ENCODE data around the gene MBD4.

The MBD4 gene

DNA sequence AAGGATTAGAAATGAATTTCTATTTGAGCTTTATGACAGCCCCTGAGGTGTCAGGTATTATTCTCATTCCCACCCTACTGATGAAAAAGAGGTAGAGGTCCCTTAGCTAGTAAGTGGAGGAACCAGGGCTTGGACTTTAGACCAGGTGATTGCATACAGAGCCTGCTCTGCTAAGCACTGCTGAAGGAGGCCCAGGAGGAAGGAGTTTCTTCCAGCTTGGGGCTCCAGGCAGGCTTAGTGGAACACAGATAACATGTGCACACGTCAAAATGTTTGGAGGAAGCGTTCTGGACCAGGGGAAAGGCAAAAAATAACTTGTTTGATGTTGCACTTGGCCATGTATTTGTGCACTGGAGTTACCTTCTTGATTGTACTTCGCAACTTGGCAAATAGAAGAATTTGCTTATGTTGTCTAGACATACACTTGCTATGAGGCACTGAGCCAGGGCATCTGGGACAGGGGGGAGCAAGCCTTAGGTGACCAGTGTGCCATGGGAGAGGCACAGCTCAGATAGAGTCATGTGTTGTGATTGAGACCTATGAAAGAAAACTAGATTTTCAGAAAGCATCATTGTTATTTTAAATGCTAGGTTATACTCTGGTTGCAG, 22.7 kb upstream of the MBD4 start:
- TF ChIP-seq, protein P1, sequence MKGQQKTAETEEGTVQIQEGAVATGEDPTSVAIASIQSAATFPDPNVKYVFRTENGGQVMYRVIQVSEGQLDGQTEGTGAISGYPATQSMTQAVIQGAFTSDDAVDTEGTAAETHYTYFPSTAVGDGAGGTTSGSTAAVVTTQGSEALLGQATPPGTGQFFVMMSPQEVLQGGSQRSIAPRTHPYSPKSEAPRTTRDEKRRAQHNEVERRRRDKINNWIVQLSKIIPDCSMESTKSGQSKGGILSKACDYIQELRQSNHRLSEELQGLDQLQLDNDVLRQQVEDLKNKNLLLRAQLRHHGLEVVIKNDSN (IDR thresholded peaks at IDR 0.05): no peak
- no peak for TF ChIP-seq TEAD4 (IDR thresholded peaks at IDR 0.05)
- no peak for TF ChIP-seq TAF1 (IDR thresholded peaks at IDR 0.05; ENCODE audit: low read depth)
- TF ChIP-seq TCF12 (IDR thresholded peaks at IDR 0.05; ENCODE audit: low read depth): no peak
- no peak for TF ChIP-seq CREB1 (IDR thresholded peaks at IDR 0.05; ENCODE audit: low read depth)
- TF ChIP-seq, protein P2, sequence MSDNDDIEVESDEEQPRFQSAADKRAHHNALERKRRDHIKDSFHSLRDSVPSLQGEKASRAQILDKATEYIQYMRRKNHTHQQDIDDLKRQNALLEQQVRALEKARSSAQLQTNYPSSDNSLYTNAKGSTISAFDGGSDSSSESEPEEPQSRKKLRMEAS (IDR thresholded peaks at IDR 0.05): no peak
- TF ChIP-seq CEBPB (IDR thresholded peaks at IDR 0.05): no peak
- no peak for TF ChIP-seq YY1 (IDR thresholded peaks at IDR 0.05; ENCODE audit: low read depth)

DNA sequence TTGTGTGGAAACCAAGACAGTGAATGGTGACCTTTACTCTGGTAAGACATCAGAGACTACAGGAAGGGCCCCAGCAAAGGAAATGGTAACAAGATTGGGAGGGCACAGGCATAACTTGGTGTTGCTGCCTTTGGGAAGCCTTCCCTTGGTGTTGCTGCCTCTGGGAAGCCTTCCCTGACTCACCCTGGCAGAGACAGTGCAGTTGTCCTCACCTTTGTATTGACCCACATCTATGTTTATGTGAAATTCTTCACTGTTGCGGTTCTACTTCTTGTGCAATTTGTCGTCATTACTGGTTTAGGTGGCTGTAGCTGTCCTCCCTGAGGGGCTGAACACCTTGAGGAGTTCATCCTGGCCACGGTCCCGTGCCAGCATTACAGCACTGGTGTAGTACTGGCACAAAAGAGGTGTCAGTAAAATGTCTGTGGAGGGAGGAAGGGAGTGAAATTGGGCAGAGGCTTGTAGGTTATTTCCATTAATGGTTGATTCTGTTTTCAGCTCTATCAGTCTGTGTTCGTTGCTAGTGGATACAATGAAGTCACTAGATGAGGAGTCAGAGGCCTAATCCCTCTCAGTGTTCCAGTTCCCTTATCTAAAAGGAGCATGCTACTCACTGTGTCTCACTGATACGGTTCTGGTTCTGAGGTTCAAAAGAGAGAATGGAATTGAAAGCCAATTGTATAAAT, 21.9 kb upstream of the MBD4 start:
- TF ChIP-seq CEBPB (IDR thresholded peaks at IDR 0.05) (no peak), NFIC (IDR thresholded peaks at IDR 0.05) (no peak), CREB1 (IDR thresholded peaks at IDR 0.05; ENCODE audit: low read depth) (no peak), YY1 (IDR thresholded peaks at IDR 0.05; ENCODE audit: low read depth) (no peak), ZBTB7A (IDR thresholded peaks at IDR 0.05; ENCODE audit: low read depth) (no peak)

DNA sequence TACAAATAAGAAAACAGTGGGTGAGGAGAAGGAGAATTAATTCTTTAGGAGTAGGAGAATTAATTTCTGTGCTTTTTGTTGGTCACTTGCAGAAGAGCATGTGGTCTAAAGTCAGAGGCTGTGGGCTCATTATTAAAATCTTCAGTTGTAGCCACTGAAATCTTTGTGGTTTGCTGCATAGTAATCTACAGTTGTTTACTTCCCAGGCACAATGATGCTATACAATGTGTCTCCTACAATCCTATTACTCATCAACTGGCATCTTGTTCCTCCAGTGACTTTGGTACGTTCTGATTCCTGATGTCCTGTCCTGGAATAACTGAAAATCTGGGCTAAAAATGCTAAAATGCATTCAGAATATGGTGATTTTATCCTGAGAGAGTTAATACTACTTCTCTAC, 21.3 kb upstream of the MBD4 start:
- TF ChIP-seq EP300 (IDR thresholded peaks at IDR 0.05; ENCODE audit: borderline replicate concordance): no peak
- TF ChIP-seq, protein P3, sequence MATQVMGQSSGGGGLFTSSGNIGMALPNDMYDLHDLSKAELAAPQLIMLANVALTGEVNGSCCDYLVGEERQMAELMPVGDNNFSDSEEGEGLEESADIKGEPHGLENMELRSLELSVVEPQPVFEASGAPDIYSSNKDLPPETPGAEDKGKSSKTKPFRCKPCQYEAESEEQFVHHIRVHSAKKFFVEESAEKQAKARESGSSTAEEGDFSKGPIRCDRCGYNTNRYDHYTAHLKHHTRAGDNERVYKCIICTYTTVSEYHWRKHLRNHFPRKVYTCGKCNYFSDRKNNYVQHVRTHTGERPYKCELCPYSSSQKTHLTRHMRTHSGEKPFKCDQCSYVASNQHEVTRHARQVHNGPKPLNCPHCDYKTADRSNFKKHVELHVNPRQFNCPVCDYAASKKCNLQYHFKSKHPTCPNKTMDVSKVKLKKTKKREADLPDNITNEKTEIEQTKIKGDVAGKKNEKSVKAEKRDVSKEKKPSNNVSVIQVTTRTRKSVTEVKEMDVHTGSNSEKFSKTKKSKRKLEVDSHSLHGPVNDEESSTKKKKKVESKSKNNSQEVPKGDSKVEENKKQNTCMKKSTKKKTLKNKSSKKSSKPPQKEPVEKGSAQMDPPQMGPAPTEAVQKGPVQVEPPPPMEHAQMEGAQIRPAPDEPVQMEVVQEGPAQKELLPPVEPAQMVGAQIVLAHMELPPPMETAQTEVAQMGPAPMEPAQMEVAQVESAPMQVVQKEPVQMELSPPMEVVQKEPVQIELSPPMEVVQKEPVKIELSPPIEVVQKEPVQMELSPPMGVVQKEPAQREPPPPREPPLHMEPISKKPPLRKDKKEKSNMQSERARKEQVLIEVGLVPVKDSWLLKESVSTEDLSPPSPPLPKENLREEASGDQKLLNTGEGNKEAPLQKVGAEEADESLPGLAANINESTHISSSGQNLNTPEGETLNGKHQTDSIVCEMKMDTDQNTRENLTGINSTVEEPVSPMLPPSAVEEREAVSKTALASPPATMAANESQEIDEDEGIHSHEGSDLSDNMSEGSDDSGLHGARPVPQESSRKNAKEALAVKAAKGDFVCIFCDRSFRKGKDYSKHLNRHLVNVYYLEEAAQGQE (IDR thresholded peaks at IDR 0.05; ENCODE audit: low read depth): no peak
- TF ChIP-seq, protein P1 (IDR thresholded peaks at IDR 0.05): no peak
- TF ChIP-seq, protein P2 (IDR thresholded peaks at IDR 0.05): no peak
- no peak for TF ChIP-seq CREB1 (IDR thresholded peaks at IDR 0.05; ENCODE audit: low read depth)
- TF ChIP-seq YY1 (IDR thresholded peaks at IDR 0.05; ENCODE audit: low read depth): no peak
- TF ChIP-seq TAF1 (IDR thresholded peaks at IDR 0.05; ENCODE audit: low read depth): no peak
- no peak for TF ChIP-seq EGR1 (IDR thresholded peaks at IDR 0.05)
- TF ChIP-seq TCF12 (IDR thresholded peaks at IDR 0.05; ENCODE audit: low read depth): no peak
- no peak for TF ChIP-seq CEBPB (IDR thresholded peaks at IDR 0.05)
- TF ChIP-seq RAD21 (IDR thresholded peaks at IDR 0.05; ENCODE audit: low read depth): no peak
- TF ChIP-seq TEAD4 (IDR thresholded peaks at IDR 0.05): no peak
- TF ChIP-seq NFIC (IDR thresholded peaks at IDR 0.05): no peak
- TF ChIP-seq FOXM1 (IDR thresholded peaks at IDR 0.05; ENCODE audit: borderline replicate concordance, low read depth): no peak
- TF ChIP-seq ZBTB7A (IDR thresholded peaks at IDR 0.05; ENCODE audit: low read depth): no peak

DNA sequence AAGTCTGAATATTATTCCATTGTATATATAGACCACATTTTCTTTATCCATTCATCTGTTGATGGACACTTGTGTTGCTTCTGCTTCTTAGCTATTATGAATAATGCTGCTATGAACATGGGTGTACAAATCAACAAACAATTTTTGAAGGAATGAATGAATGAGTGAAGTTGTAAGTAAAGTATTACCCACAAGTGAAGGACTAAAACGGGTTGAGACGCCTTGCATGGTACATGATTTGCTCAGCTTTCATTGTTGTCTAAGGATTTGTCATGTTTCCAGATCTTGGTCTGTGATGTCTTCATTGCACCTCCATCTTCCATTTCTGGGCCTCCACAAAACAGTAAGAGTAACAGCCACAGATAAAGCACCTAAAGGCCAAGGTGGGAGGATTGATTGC, 20.8 kb upstream of the MBD4 start:
- no peak for TF ChIP-seq TAF1 (IDR thresholded peaks at IDR 0.05; ENCODE audit: low read depth)
- TF ChIP-seq ZBTB7A (IDR thresholded peaks at IDR 0.05; ENCODE audit: low read depth): no peak
- TF ChIP-seq EP300 (IDR thresholded peaks at IDR 0.05; ENCODE audit: borderline replicate concordance): no peak
- TF ChIP-seq YY1 (IDR thresholded peaks at IDR 0.05; ENCODE audit: low read depth): no peak

DNA sequence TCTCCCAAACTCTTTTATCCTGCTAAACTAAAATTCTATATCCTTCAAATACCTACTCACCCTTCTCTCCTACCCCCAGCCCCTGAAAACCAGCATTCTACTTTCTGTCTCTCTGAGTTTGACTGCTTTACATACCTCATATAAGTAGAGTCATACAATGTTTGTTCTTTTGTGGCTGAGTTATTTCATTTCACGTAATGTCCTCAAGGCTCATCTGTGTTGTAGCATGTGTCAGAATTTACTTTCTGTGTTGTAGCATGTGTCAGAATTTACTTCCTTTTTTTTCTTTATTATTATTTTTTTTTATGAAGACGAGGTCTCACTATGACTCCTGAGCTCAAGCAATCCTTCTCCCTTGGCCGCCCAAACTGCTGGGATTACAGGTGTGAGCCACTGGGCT, 20.4 kb upstream of the MBD4 start:
- TF ChIP-seq ZBTB7A (IDR thresholded peaks at IDR 0.05; ENCODE audit: low read depth) (no peak), TEAD4 (IDR thresholded peaks at IDR 0.05) (no peak), NFIC (IDR thresholded peaks at IDR 0.05) (no peak), FOXM1 (IDR thresholded peaks at IDR 0.05; ENCODE audit: borderline replicate concordance, low read depth) (no peak), TAF1 (IDR thresholded peaks at IDR 0.05; ENCODE audit: low read depth) (no peak), TCF12 (IDR thresholded peaks at IDR 0.05; ENCODE audit: low read depth) (no peak), EP300 (IDR thresholded peaks at IDR 0.05; ENCODE audit: borderline replicate concordance) (no peak), RAD21 (IDR thresholded peaks at IDR 0.05; ENCODE audit: low read depth) (no peak), CEBPB (IDR thresholded peaks at IDR 0.05) (no peak), EGR1 (IDR thresholded peaks at IDR 0.05) (no peak), YY1 (IDR thresholded peaks at IDR 0.05; ENCODE audit: low read depth) (no peak), CREB1 (IDR thresholded peaks at IDR 0.05; ENCODE audit: low read depth) (no peak)
- TF ChIP-seq, protein P2 (IDR thresholded peaks at IDR 0.05): no peak
- TF ChIP-seq, protein P3 (IDR thresholded peaks at IDR 0.05; ENCODE audit: low read depth): no peak
- TF ChIP-seq, protein P1 (IDR thresholded peaks at IDR 0.05): no peak
